OCI-LY7 (cell line): ENCODE measurements around the gene ZBTB48. TPM values are rescaled to one million over a fixed set of nuclear protein-coding genes. Genes with fewer than 3 reads are reported as not detected.

ENCODE experiments used
- BruUV-seq: library from RNA; stranded (reverse); fragments of 400-500 nt; replicated peaks from 2 replicates; lab custom pipeline; 2021; lab: Mats Ljungman, UMichigan
- CTCF ChIA-PET: fragments of 300-600 bp; sonication (Branson Sonifier 250); formaldehyde crosslinking; loops from one replicate; lab custom pipeline; 2022; ENCODE audit warnings: antibody characterized with exemption; ENCODE audit not compliant: unreplicated experiment; lab: Charles Lee
- POLR2A ChIA-PET: fragments of 300-600 bp; sonication (Branson Sonifier 250); formaldehyde crosslinking; loops from one replicate; lab custom pipeline; 2022; ENCODE audit warnings: antibody characterized with exemption; lab: Charles Lee
- DNase-seq: peaks from one replicate; pipeline ENCODE4 v3.0.0-alpha.2; 2015; ENCODE audit warnings: low spot score
- H2AFZ ChIP-seq: fragments of 200-600 bp; sonication (generic), shearing (Covaris generic); 2 replicates; pipeline ENCODE4 v1.6.1; 2014; ENCODE audit warnings: mild to moderate bottlenecking, antibody characterized with exemption, low read length, moderate library complexity
- H3K27ac ChIP-seq: fragments of 200-600 bp; sonication (generic); 2 replicates; pipeline ENCODE4 v1.5.1; 2014; ENCODE audit warnings: mixed run types, low read depth, mild to moderate bottlenecking, moderate library complexity, low read length, inconsistent platforms; ENCODE audit not compliant: poor library complexity, severe bottlenecking
- H3K36me3 ChIP-seq: fragments of 200-600 bp; sonication (generic); 2 replicates; pipeline ENCODE4 v1.6.1; 2014; ENCODE audit warnings: mild to moderate bottlenecking, antibody characterized with exemption, low read length, moderate library complexity, mixed read lengths; ENCODE audit not compliant: insufficient read depth
- H3K4me1 ChIP-seq: fragments of 200-600 bp; sonication (generic); 2 replicates; pipeline ENCODE4 v1.5.1; 2014; ENCODE audit warnings: mild to moderate bottlenecking, low read length; ENCODE audit not compliant: insufficient read depth, poor library complexity, severe bottlenecking
- H3K4me2 ChIP-seq: fragments of 200-600 bp; sonication (generic); 2 replicates; pipeline ENCODE4 v1.6.1; 2014; ENCODE audit warnings: mild to moderate bottlenecking, low read length
- H3K4me3 ChIP-seq: fragments of 200-600 bp; sonication (generic); 2 replicates; pipeline ENCODE4 v1.5.1; 2014; ENCODE audit warnings: mild to moderate bottlenecking, low read depth, low read length; ENCODE audit not compliant: poor library complexity, severe bottlenecking
- H3K79me2 ChIP-seq: fragments of 200-600 bp; sonication (generic); 2 replicates; pipeline ENCODE4 v1.6.1; 2016; ENCODE audit warnings: low read depth, mild to moderate bottlenecking, low read length, moderate library complexity, mixed read lengths; ENCODE audit not compliant: insufficient read depth
- H3K9me2 ChIP-seq: fragments of 200-600 bp; sonication (generic); 2 replicates; pipeline ENCODE4 v1.6.1; 2016; ENCODE audit warnings: mild to moderate bottlenecking, low read length, mixed read lengths; ENCODE audit not compliant: insufficient read depth
- H3K9me3 ChIP-seq: fragments of 200-600 bp; sonication (generic); 2 replicates; pipeline ENCODE4 v1.6.1; 2014; ENCODE audit warnings: mild to moderate bottlenecking, mixed run types, low read length, mixed read lengths
- H4K20me1 ChIP-seq: fragments of 200-600 bp; sonication (generic); 2 replicates; pipeline ENCODE4 v1.6.1; 2014; ENCODE audit warnings: mild to moderate bottlenecking, antibody characterized with exemption, low read length, moderate library complexity, mixed read lengths; ENCODE audit not compliant: insufficient read depth
- CTCF ChIP-seq: fragments of 200-600 bp; sonication (generic); conservative IDR thresholded peaks from 2 replicates; pipeline ENCODE4 v1.5.1; 2014; ENCODE audit warnings: mild to moderate bottlenecking, antibody characterized with exemption, low read length, moderate library complexity, mixed read lengths
- EZH2phosphoT487 ChIP-seq: fragments of 200-600 bp; sonication (generic); IDR thresholded peaks from 2 replicates; pipeline ENCODE4 v1.6.1; 2018; ENCODE audit warnings: low read depth, borderline replicate concordance, mild to moderate bottlenecking, mixed run types, antibody characterized with exemption, low read length, moderate library complexity, mixed read lengths
- intact Hi-C: fragments of 100-400 bp; cut with micrococcal nuclease; formaldehyde crosslinking; loops from one replicate; pipeline ENCODE4 v1.10.0; 2022; ENCODE audit not compliant: unreplicated experiment
- total RNA-seq, 2 experiments: library from RNA; depleted of rRNA in 1 of 2; stranded (reverse); fragments of >200 nt in 1 of 2; shearing (Covaris generic) in 1 of 2; gene quantifications; 2 replicates each; pipeline ENCODE4 v1.2.3, GENCODE V29; 2014 to 2022

Gene ZBTB48
- total RNA-seq, 2 experiments from 2014 or later = 41.9 to 51.3 TPM

- POLR2A ChIA-PET = no interaction called here
- CTCF ChIA-PET = no interaction called here
- H2AFZ ChIP-seq = no peak overlapping the region
- no peak overlapping the region for H3K27ac ChIP-seq
- DNase-seq = no peak
- intact Hi-C loops = no loop called here
- no TSS peak for BruUV-seq
- H3K9me3 ChIP-seq = no peaks in the 10 kb centered on the region
- no peak overlapping the region for H3K4me2 ChIP-seq
- H3K36me3 ChIP-seq = peaks cover 61% of the 10 kb centered on the region
- TF ChIP-seq CTCF (no peak), EZH2phosphoT487 (no peak)
- H3K9me2 ChIP-seq = no peaks in the 10 kb centered on the region
- no peaks in the 10 kb centered on the region for H4K20me1 ChIP-seq
- no peak overlapping the region for H3K4me3 ChIP-seq
- H3K79me2 ChIP-seq = peaks cover 9% of the 10 kb centered on the region; the same call in 1 of the 2 replicates
- H3K4me1 ChIP-seq = peaks cover 24% of the 10 kb centered on the region
These were observed 43.6 kb downstream of the ZBTB48 start for GRCh38 chr1:6623269-6623965.

GRCh38 chr1:6624710-6625583 is 45.2 kb downstream of the ZBTB48 start, which contains the start of gene THAP3:
Gene THAP3, plus strand, starts transcription at chr1:6624868. Its CDS starts 351 bp downstream, at chr1:6625219.
- DNase-seq = peak; percentile 86
- BruUV-seq = no TSS peak
- H3K9me2 ChIP-seq = no peaks in the 10 kb centered on the region
- POLR2A ChIA-PET = interaction anchor here (0.9 to 1.6 kb wide), 2 partner anchors 9 to 45 kb away, joined by 3 read pairs; partner anchors contain the start of gene ZBTB48
- intact Hi-C loops = loop anchor here (5.0 kb wide), 2 partner anchors 73 to 133 kb away; partner anchors contain the start of genes NOL9 and PLEKHG5
- H3K36me3 ChIP-seq = peaks cover 61% of the 10 kb centered on the region
- H3K4me1 ChIP-seq = peaks cover 24% of the 10 kb centered on the region
- H3K4me3 ChIP-seq = peak within 1 kb of the TSS; percentile 94
- H3K27ac ChIP-seq = peak within 1 kb of the TSS; percentile 29
- CTCF ChIA-PET = interaction anchor here (0.6 kb wide), 1 partner anchor 45 kb away, joined by 3 read pairs; the partner anchor contains the start of gene ZBTB48
- no peaks in the 10 kb centered on the region for H3K9me3 ChIP-seq
- peaks cover 9% of the 10 kb centered on the region; the same call in 1 of the 2 replicates for H3K79me2 ChIP-seq
- peak within 1 kb of the TSS; percentile 45; the same call in 1 of the 2 replicates for H2AFZ ChIP-seq
- peak within 1 kb of the TSS; percentile 99 for H3K4me2 ChIP-seq
- no peaks in the 10 kb centered on the region for H4K20me1 ChIP-seq
- TF ChIP-seq CTCF = peak; percentile 67
- no peak for TF ChIP-seq EZH2phosphoT487
